ENCODE measurements around the gene GADD45G. TPM values are rescaled to one million over a fixed set of nuclear protein-coding genes. Genes with fewer than 3 reads are reported as not detected.
A peak's percentile ranks its signal among the peaks of the same experiment; 100 is the strongest.

The GADD45G gene
- total and polyA plus RNA-seq, 2 of the 8 experiments (the other 6 are each of a cell fraction or from before 2014, with no cell fraction given) = 7.0 to 11.4 TPM

DNA sequence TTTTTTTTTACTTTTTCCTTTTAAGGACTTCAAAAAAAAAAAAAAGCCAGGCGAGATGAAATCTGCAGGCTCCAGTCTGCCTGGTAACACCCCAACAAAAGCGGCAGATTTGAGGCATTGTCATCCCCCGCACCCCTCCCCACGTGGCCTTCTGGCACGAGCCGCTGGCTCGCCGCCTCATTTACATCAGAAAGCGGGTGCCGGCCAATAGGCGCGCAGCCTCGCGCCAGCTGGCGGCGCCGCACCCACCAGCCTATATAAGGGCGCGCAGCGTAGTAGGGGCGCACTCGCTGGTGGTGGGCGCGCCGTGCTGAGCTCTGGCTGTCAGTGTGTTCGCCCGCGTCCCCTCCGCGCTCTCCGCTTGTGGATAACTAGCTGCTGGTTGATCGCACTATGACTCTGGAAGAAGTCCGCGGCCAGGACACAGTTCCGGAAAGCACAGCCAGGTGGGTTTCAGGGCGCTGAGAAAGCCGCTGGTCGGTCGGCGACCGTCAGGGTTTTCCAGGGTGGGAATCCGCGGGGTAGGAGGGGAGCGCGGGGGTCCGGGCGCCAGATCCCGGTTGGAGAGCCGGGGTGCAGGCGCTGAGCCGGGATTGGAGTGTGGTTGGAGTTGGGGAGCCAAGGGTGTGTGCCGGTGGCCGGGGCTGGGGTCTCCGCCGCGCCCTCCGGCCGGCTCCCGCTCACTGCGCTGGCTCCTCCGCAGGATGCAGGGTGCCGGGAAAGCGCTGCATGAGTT lies at the start of gene GADD45G (continued):
- TF ChIP-seq EP300 (IDR thresholded peaks at IDR 0.05; ENCODE audit: borderline replicate concordance in 1 of 2, low read depth in 2 of 2, low read length in 2 of 2) (peak in 1 of 2 experiments; percentile 41; a peak in 1 of 3 replicates), GTF2F1 (IDR thresholded peaks at IDR 0.05; ENCODE audit: borderline replicate concordance, low read depth, low read length) (peak; percentile 95), NANOG (IDR thresholded peaks at IDR 0.05; ENCODE audit: insufficient read depth, low read depth, low read length, poor library complexity, severe bottlenecking) (peak; percentile 52), PHF8 (conservative IDR thresholded peaks at IDR 0.05; ENCODE audit: low read depth, low read length) (peak; percentile 90), SP4 (IDR thresholded peaks at IDR 0.05; ENCODE audit: low read length) (no peak), TAF7 (optimal IDR thresholded peaks at IDR 0.05; ENCODE audit: borderline replicate concordance, low read depth, low read length) (peak; percentile 94), CREB1 (IDR thresholded peaks at IDR 0.05) (peak; percentile 71), POLR2AphosphoS5 (IDR thresholded peaks at IDR 0.05; ENCODE audit: low read depth, low read length) (peak; percentile 99)
- TF ChIP-seq, protein P1, sequence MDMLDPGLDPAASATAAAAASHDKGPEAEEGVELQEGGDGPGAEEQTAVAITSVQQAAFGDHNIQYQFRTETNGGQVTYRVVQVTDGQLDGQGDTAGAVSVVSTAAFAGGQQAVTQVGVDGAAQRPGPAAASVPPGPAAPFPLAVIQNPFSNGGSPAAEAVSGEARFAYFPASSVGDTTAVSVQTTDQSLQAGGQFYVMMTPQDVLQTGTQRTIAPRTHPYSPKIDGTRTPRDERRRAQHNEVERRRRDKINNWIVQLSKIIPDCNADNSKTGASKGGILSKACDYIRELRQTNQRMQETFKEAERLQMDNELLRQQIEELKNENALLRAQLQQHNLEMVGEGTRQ (IDR thresholded peaks at IDR 0.05; ENCODE audit: low read length) = peak; percentile 73; the same call in 1 of the 2 replicates
